Stomach (tissue), 9 donors: ENCODE data around the gene WNT11. TPM values are rescaled to one million over a fixed set of nuclear protein-coding genes. Genes with fewer than 3 reads are reported as not detected.

Experiments
- DNase-seq, 2 donors: peaks; one replicate each; pipeline versions ENCODE4 v3.0.0 to v3.0.0-alpha.2; 2013 to 2019
- H3K27ac ChIP-seq, 5 donors: fragments of 200-600 bp in 4 of 5; sonication (generic) in 4 of 5; one replicate each; pipeline ENCODE4 v1.5.1; 2013 to 2019; ENCODE audit warnings: mild to moderate bottlenecking in 1 of 5, moderate library complexity in 1 of 5
- H3K27me3 ChIP-seq, 3 donors: fragments of 200-600 bp; sonication (generic); one replicate each; pipeline ENCODE4 v1.5.1; 2017 to 2019; ENCODE audit warnings: mixed run types in 1 of 3
- H3K36me3 ChIP-seq, 4 donors: fragments of 200-600 bp; sonication (generic); 1 replicate in 3 of 4; 2 replicates in 1 of 4; pipeline ENCODE4 v1.5.1; 2016 to 2019
- H3K4me1 ChIP-seq, 4 donors: fragments of 200-600 bp; sonication (generic); one replicate each; pipeline ENCODE4 v1.5.1; 2016 to 2019
- H3K4me3 ChIP-seq, 4 donors: fragments of 200-600 bp; sonication (generic) in 3 of 4; one replicate each; pipeline ENCODE4 v1.5.1; 2016 to 2019; ENCODE audit warnings: mild to moderate bottlenecking in 1 of 4
- H3K9me3 ChIP-seq, 4 donors: fragments of 200-600 bp; sonication (generic); one replicate each; pipeline ENCODE4 v1.5.1; 2016 to 2019
- CTCF ChIP-seq, 7 experiments: fragments of 450-650 bp in 4 of 7; fragments of 200-600 bp in 3 of 7; sonication (generic) in 3 of 7; IDR thresholded peaks; one replicate each; pipeline ENCODE4 v1.5.1; 2016 to 2019; ENCODE audit warnings: antibody characterized with exemption in 7 of 7, control low read depth in 2 of 7, mild to moderate bottlenecking in 1 of 7
- EP300 ChIP-seq: sonication (generic); formaldehyde crosslinking; IDR thresholded peaks from one replicate; pipeline ENCODE4 v1.6.1; 2017; ENCODE audit warnings: antibody characterized with exemption
- POLR2A ChIP-seq, 4 donors: fragments of 450-650 bp; IDR thresholded peaks; one replicate each; pipeline ENCODE4 v1.6.1; 2016; ENCODE audit warnings: antibody characterized with exemption in 4 of 4, control low read depth in 2 of 4, mild to moderate bottlenecking in 1 of 4, moderate library complexity in 1 of 4
- POLR2AphosphoS5 ChIP-seq, 3 donors: sonication (generic); formaldehyde crosslinking; IDR thresholded peaks; one replicate each; pipeline ENCODE4 v1.6.1; 2016; ENCODE audit warnings: antibody characterized with exemption in 3 of 3
- WGBS, 5 donors: extraction: QIAGEN DNeasy Blood & Tissue Kit in 3 of 5; methylation state at CpG; one replicate each; pipeline versions ENCODE4 v1.1.5 to v1.1.7; 2013 to 2018; 5-methylcytosine and 5-hydroxymethylcytosine counted together
- intact Hi-C: fragments of 100-400 bp; cut with DNase I; formaldehyde crosslinking; loops from one replicate; pipeline ENCODE4 v1.15.1; 2023; ENCODE audit warnings: low total_unique reads
- polyA plus RNA-seq, 3 donors: library from polyadenylated mRNA; stranded (reverse); fragments of 200-250 nt; gene quantifications; one replicate each; pipeline ENCODE4 v1.2.3, GENCODE V29; 2013
- total RNA-seq, 5 donors: library from RNA; depleted of rRNA; stranded (reverse); fragments of >200 nt; gene quantifications; one replicate each; pipeline versions ENCODE4 v1.1.0 to v1.2.3, GENCODE V29; 2014 to 2016
- donor health status: healthy with polysubstance abuse.
- donor health status: Bipolar disorder and iron deficiency.
- donor health status: healthy.

The WNT11 gene
- total and polyA plus RNA-seq, 8 donors = 0.12 to 96.7 (median 1.3) TPM; not detected in 2

GRCh38 chr11:76251226-76251575 lies 44.9 kb upstream of the WNT11 start:
- TF ChIP-seq POLR2A (IDR thresholded peaks at IDR 0.05) = no peak
- no peak for TF ChIP-seq EP300
- no peak for TF ChIP-seq POLR2AphosphoS5 (IDR thresholded peaks at IDR 0.05)
- TF ChIP-seq CTCF (IDR thresholded peaks at IDR 0.05) = no peak
- no peak overlapping the region for H3K4me3 ChIP-seq
- H3K27me3 ChIP-seq = peaks cover 0 to 6% (median 0%) of the 10 kb centered on the region in 3 donors
- intact Hi-C loops = no loop called here
- no peaks in the 10 kb centered on the region for H3K36me3 ChIP-seq
- H3K27ac ChIP-seq = peak overlapping the region in 1 of 5 donors; percentile 22
- 80 to 96% (median 84%) methylated on average over 1 to 3 of the region's 3 CpGs for WGBS, 5 donors
- DNase-seq = no peak
- peaks cover 0 to 10% (median 0%) of the 10 kb centered on the region in 4 donors for H3K4me1 ChIP-seq
- peaks cover 0 to 16% (median 4%) of the 10 kb centered on the region in 4 donors for H3K9me3 ChIP-seq

DNA sequence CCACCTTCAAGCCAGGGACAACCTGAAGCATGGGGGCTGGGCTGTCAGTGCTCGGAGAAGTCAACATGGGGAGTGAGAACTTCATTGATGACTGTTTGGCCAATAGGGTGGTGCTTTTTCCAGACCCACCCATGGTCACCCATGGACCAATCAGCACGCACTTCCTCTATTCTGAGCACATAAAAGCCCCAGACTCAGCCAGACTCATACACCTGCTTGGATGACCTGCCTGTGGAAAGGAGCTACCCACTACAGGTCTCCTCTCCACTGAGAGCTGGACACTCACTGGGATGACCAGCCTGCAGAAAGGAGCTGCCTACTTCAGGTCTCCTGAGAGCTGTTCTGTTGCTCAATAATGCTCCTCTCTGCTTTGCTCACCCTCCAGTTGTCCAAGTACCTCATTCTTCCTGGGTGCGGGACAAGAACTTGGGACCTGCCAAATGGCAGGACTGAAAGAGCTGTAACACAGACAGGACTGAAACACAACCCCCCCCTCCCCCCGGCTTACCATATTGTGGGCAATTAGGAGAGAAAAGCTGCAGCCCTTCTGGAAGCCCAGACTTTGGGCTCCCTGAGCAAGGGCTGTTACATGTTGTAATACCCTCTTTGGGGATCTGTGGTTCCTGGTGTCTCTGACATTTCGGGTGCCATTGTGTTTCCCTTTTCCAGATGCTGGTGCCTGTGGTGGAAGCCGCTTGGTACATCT lies 44.4 kb upstream of the WNT11 start:
- H3K27ac ChIP-seq = no peak overlapping the region
- 90 to 97% (median 93%) methylated on average over 6 of the region's 6 CpGs for WGBS, 5 donors
- peaks cover 0 to 10% (median 0%) of the 10 kb centered on the region in 4 donors for H3K4me1 ChIP-seq
- peaks cover 0 to 16% (median 4%) of the 10 kb centered on the region in 4 donors for H3K9me3 ChIP-seq
- intact Hi-C loops = no loop called here
- peaks cover 0 to 6% (median 0%) of the 10 kb centered on the region in 3 donors for H3K27me3 ChIP-seq
- no peak overlapping the region for H3K4me3 ChIP-seq
- no peak for DNase-seq
- no peaks in the 10 kb centered on the region for H3K36me3 ChIP-seq
- TF ChIP-seq POLR2A (IDR thresholded peaks at IDR 0.05) (no peak), CTCF (IDR thresholded peaks at IDR 0.05) (no peak)

DNA sequence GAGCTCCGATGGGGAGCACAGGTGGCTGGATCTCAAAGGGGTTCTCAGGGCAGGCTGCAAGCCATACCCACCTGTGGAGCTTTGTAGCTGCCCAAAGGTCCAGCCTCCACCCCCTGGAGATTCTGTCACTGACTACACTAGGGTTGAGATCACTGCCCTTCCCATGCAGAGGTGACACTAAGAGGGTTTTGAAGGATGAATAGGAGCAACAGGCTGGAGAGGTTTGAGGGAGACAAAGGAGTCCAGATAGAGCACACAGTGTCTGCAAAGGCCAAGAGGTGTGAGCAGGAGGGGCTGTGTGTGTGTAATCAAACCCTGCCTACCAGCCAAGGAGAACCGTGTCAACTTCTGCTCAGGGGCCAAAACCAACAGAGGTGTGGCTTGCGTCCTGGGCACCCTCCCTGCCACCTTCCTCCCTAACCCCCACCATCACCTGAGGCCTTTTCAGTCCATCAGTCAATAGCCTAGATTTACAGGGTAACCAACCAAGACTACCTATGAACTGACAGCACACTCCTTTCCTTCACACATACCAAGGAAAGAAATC lies 43.0 kb upstream of the WNT11 start:
- no peaks in the 10 kb centered on the region for H3K36me3 ChIP-seq
- TF ChIP-seq POLR2AphosphoS5 (IDR thresholded peaks at IDR 0.05) (no peak), CTCF (IDR thresholded peaks at IDR 0.05) (no peak), POLR2A (IDR thresholded peaks at IDR 0.05) (no peak), EP300 (no peak)
- no peak overlapping the region for H3K27ac ChIP-seq
- peaks cover 0 to 10% (median 0%) of the 10 kb centered on the region in 4 donors for H3K4me1 ChIP-seq
- H3K9me3 ChIP-seq = peaks cover 0 to 16% (median 4%) of the 10 kb centered on the region in 4 donors
- peaks cover 0 to 7% (median 0%) of the 10 kb centered on the region in 3 donors for H3K27me3 ChIP-seq
- peak; percentile 56 to 67 for DNase-seq
- WGBS, 5 donors = 37 to 63% (median 45%) methylated on average over 3 of the region's 3 CpGs
- no peak overlapping the region for H3K4me3 ChIP-seq
- intact Hi-C loops = no loop called here

DNA sequence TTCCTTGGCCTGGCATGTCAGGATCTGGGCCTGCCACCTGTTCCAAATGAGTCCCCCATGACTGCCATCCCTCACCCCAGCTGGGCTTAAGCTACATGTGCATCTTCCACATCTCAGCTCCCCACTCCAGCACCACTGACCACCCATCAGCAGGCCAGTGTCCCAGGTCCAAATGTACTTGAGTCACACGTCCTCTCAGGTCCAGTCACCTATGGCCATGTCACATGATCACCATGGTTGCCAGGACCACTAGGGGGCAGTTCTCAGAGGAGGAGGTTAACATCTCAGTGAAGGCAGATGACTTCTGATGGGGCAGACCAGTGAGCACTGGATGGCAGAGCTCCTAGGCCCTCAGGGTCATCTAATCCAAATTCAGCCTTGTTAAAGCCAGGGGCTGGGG lies 41.9 kb upstream of the WNT11 start:
- WGBS, 5 donors = 63 to 87% (median 80%) methylated on average over 1 of the region's 1 CpG
- Histone ChIP-seq H3K27ac (no peak overlapping the region), H3K4me3 (no peak overlapping the region), H3K36me3 (no peaks in the 10 kb centered on the region), H3K27me3 (peaks cover 0 to 12% (median 0%) of the 10 kb centered on the region in 3 donors), H3K4me1 (peaks cover 0 to 10% (median 0%) of the 10 kb centered on the region in 4 donors), H3K9me3 (peaks cover 0 to 16% (median 4%) of the 10 kb centered on the region in 4 donors)
- DNase-seq = no peak
- TF ChIP-seq EP300 (no peak), POLR2A (IDR thresholded peaks at IDR 0.05) (no peak), POLR2AphosphoS5 (IDR thresholded peaks at IDR 0.05) (no peak), CTCF (IDR thresholded peaks at IDR 0.05) (no peak)
- intact Hi-C loops = no loop called here
